OCI-LY7 (cell line): ENCODE data around the gene BFSP1.

Experiments used
- CTCF ChIP-seq: fragments of 200-600 bp; sonication (generic); conservative IDR thresholded peaks from 2 replicates; pipeline ENCODE4 v1.5.1; 2014; ENCODE audit warnings: mild to moderate bottlenecking, antibody characterized with exemption, low read length, moderate library complexity, mixed read lengths
- EZH2phosphoT487 ChIP-seq: fragments of 200-600 bp; sonication (generic); IDR thresholded peaks from 2 replicates; pipeline ENCODE4 v1.6.1; 2018; ENCODE audit warnings: low read depth, borderline replicate concordance, mild to moderate bottlenecking, mixed run types, antibody characterized with exemption, low read length, moderate library complexity, mixed read lengths

- TF ChIP-seq CTCF (no peak), EZH2phosphoT487 (no peak)
These were observed 32.5 kb downstream of the BFSP1 start for GRCh38 chr20:17498641-17499040.
